ENCODE results near the gene PSTPIP1. TPM values are rescaled to one million over a fixed set of nuclear protein-coding genes. Genes with fewer than 3 reads are reported as not detected.

The PSTPIP1 gene
- total RNA-seq, 1 donor from 2014 or later, result not detected

GRCh38 chr15:76976141-76976540 is 18.8 kb upstream of the PSTPIP1 start:
- Mint-ChIP-seq H3K27me3 (ENCODE audit: low read depth, unreplicated experiment) (peaks cover 9% of the 10 kb centered on the region), H3K4me3 (ENCODE audit: unreplicated experiment) (no peak overlapping the region), H3K9me3 (ENCODE audit: unreplicated experiment) (peaks cover 4% of the 10 kb centered on the region), H3K27ac (ENCODE audit: unreplicated experiment) (no peak overlapping the region), H3K4me1 (ENCODE audit: low read depth, unreplicated experiment) (peaks cover 7% of the 10 kb centered on the region), H3K36me3 (ENCODE audit: low read depth, unreplicated experiment) (peaks cover 2% of the 10 kb centered on the region)
- FAIRE-seq (no peak), DNase-seq (ENCODE audit: low read depth) (no peak)
- Histone ChIP-seq H3K27ac (ENCODE audit: low read depth, low read length) (no peak overlapping the region), H3K27me3 (ENCODE audit: insufficient read depth, low read length) (peaks cover 3% of the 10 kb centered on the region), H2AFZ (ENCODE audit: low read depth, low read length) (no peak overlapping the region), H3K4me1 (ENCODE audit: insufficient read depth, low read length) (no peaks in the 10 kb centered on the region), H4K20me1 (ENCODE audit: insufficient read depth, low read length) (no peaks in the 10 kb centered on the region), H3K9me3 (ENCODE audit: insufficient read depth, low read depth, low read length) (no peaks in the 10 kb centered on the region), H3K9ac (ENCODE audit: low read length) (no peak overlapping the region), H3K4me3 (ENCODE audit: insufficient read depth, low read depth, low read length) (no peak overlapping the region), H3K4me2 (ENCODE audit: low read length) (no peak overlapping the region), H3K36me3 (ENCODE audit: insufficient read depth, low read length) (no peaks in the 10 kb centered on the region), H3K79me2 (ENCODE audit: insufficient read depth, low read length) (no peaks in the 10 kb centered on the region)
- TF ChIP-seq EZH2 (IDR thresholded peaks at IDR 0.05; ENCODE audit: insufficient read depth, low read length), result no peak
- TF ChIP-seq CTCF (IDR thresholded peaks at IDR 0.05; ENCODE audit: insufficient read depth, low read depth, low read length), result no peak

GRCh38 chr15:76976572-76977270 is 18.2 kb upstream of the PSTPIP1 start:
- Histone ChIP-seq H3K9me3 (ENCODE audit: insufficient read depth, low read depth, low read length) (no peaks in the 10 kb centered on the region), H3K27ac (ENCODE audit: low read depth, low read length) (no peak overlapping the region), H3K4me2 (ENCODE audit: low read length) (no peak overlapping the region), H3K36me3 (ENCODE audit: insufficient read depth, low read length) (no peaks in the 10 kb centered on the region), H3K9ac (ENCODE audit: low read length) (no peak overlapping the region), H3K4me1 (ENCODE audit: insufficient read depth, low read length) (no peaks in the 10 kb centered on the region), H3K79me2 (ENCODE audit: insufficient read depth, low read length) (no peaks in the 10 kb centered on the region), H4K20me1 (ENCODE audit: insufficient read depth, low read length) (no peaks in the 10 kb centered on the region), H3K27me3 (ENCODE audit: insufficient read depth, low read length) (peaks cover 3% of the 10 kb centered on the region), H2AFZ (ENCODE audit: low read depth, low read length) (no peak overlapping the region), H3K4me3 (ENCODE audit: insufficient read depth, low read depth, low read length) (no peak overlapping the region)
- Mint-ChIP-seq H3K36me3 (ENCODE audit: low read depth, unreplicated experiment) (peaks cover 2% of the 10 kb centered on the region), H3K27ac (ENCODE audit: unreplicated experiment) (no peak overlapping the region), H3K4me1 (ENCODE audit: low read depth, unreplicated experiment) (peaks cover 7% of the 10 kb centered on the region), H3K9me3 (ENCODE audit: unreplicated experiment) (peaks cover 4% of the 10 kb centered on the region), H3K4me3 (ENCODE audit: unreplicated experiment) (no peak overlapping the region), H3K27me3 (ENCODE audit: low read depth, unreplicated experiment) (peaks cover 9% of the 10 kb centered on the region)
- FAIRE-seq (no peak), DNase-seq (ENCODE audit: low read depth) (no peak)
- TF ChIP-seq CTCF (IDR thresholded peaks at IDR 0.05; ENCODE audit: insufficient read depth, low read depth, low read length) (no peak), EZH2 (IDR thresholded peaks at IDR 0.05; ENCODE audit: insufficient read depth, low read length) (no peak)
